ENCODE data around the gene THUMPD2. TPM values are rescaled to one million over a fixed set of nuclear protein-coding genes. Genes with fewer than 3 reads are reported as not detected.

The THUMPD2 gene
- total RNA-seq, 3 donors from 2014 or later (not counting 1 experiment from before 2014, with no cell fraction given) = 12.7 to 17.8 (median 13.4) TPM

DNA sequence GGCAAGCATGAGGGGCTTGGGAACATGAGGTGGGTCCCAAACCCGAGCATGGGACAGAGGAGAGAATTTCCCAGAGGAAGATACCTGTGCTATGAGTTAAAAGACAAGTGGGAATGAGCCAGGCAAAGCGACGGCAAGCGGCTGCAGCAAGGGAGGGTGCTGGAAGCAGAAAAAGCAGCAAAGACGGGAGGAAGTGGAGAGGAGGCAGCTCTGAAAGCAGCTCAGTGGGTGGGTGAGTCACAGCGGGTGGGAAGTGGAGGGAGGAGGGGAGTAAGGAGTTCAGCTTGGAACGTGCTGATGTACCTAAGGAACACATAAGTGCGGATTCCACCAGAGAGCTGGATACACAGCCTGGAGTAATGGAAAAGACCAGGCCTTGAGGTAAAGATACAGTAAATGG lies 41.4 kb downstream of the THUMPD2 start:
- Histone ChIP-seq H3K27me3 (ENCODE audit: control insufficient read depth, insufficient read depth, low read length) (no peaks in the 10 kb centered on the region), H3K27ac (ENCODE audit: low read length) (no peak overlapping the region), H3K4me1 (ENCODE audit: control insufficient read depth, insufficient read depth, low read length) (no peaks in the 10 kb centered on the region), H3K4me3 (ENCODE audit: low read length) (no peak overlapping the region), H3K36me3 (ENCODE audit: control insufficient read depth, insufficient read depth, low read length) (peaks cover 37% of the 10 kb centered on the region), H3K9me3 (ENCODE audit: control insufficient read depth, insufficient read depth, low read length) (no peaks in the 10 kb centered on the region)
- peaks cover 7% of the 10 kb centered on the region for H3K36me3 Mint-ChIP-seq
- peaks cover 0 to 17% of the 10 kb centered on the region in 2 donors for H3K4me1 Mint-ChIP-seq
- intact Hi-C loops (cut with micrococcal nuclease) = no loop called here
- no peaks in the 10 kb centered on the region for H3K27me3 Mint-ChIP-seq (ENCODE audit: low read depth in 2 of 2)
- H3K4me3 Mint-ChIP-seq = no peak overlapping the region
- H3K9me3 Mint-ChIP-seq = no peaks in the 10 kb centered on the region
- WGBS (ENCODE audit: insufficient coverage) = 97% methylated on average over 8 of the region's 8 CpGs
- peak overlapping the region in 1 of 2 donors; percentile 23 for H3K27ac Mint-ChIP-seq
- ATAC-seq (no peak), DNase-seq (no peak)
- TF ChIP-seq, protein P1, sequence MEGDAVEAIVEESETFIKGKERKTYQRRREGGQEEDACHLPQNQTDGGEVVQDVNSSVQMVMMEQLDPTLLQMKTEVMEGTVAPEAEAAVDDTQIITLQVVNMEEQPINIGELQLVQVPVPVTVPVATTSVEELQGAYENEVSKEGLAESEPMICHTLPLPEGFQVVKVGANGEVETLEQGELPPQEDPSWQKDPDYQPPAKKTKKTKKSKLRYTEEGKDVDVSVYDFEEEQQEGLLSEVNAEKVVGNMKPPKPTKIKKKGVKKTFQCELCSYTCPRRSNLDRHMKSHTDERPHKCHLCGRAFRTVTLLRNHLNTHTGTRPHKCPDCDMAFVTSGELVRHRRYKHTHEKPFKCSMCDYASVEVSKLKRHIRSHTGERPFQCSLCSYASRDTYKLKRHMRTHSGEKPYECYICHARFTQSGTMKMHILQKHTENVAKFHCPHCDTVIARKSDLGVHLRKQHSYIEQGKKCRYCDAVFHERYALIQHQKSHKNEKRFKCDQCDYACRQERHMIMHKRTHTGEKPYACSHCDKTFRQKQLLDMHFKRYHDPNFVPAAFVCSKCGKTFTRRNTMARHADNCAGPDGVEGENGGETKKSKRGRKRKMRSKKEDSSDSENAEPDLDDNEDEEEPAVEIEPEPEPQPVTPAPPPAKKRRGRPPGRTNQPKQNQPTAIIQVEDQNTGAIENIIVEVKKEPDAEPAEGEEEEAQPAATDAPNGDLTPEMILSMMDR (IDR thresholded peaks at IDR 0.05) = no peak

- intact Hi-C loops (cut with micrococcal nuclease) = no loop called here
- ATAC-seq (no peak), DNase-seq (no peak)
- Histone ChIP-seq H3K27ac (ENCODE audit: low read length) (no peak overlapping the region), H3K27me3 (ENCODE audit: control insufficient read depth, insufficient read depth, low read length) (no peaks in the 10 kb centered on the region), H3K4me1 (ENCODE audit: control insufficient read depth, insufficient read depth, low read length) (no peaks in the 10 kb centered on the region), H3K36me3 (ENCODE audit: control insufficient read depth, insufficient read depth, low read length) (peaks cover 32% of the 10 kb centered on the region), H3K9me3 (ENCODE audit: control insufficient read depth, insufficient read depth, low read length) (no peaks in the 10 kb centered on the region), H3K4me3 (ENCODE audit: low read length) (no peak overlapping the region)
- Mint-ChIP-seq H3K9me3 (no peaks in the 10 kb centered on the region), H3K27ac (no peak overlapping the region), H3K36me3 (peaks cover 7% of the 10 kb centered on the region), H3K4me1 (peaks cover 0 to 17% of the 10 kb centered on the region in 2 donors), H3K4me3 (no peak overlapping the region), H3K27me3 (ENCODE audit: low read depth in 2 of 2) (no peaks in the 10 kb centered on the region)
- WGBS (ENCODE audit: insufficient coverage) = 98% methylated on average over 6 of the region's 6 CpGs
- TF ChIP-seq, protein P1 (IDR thresholded peaks at IDR 0.05) = no peak
Observed at GRCh38 chr2:39736640-39737039, 42.4 kb downstream of the THUMPD2 start.

DNA sequence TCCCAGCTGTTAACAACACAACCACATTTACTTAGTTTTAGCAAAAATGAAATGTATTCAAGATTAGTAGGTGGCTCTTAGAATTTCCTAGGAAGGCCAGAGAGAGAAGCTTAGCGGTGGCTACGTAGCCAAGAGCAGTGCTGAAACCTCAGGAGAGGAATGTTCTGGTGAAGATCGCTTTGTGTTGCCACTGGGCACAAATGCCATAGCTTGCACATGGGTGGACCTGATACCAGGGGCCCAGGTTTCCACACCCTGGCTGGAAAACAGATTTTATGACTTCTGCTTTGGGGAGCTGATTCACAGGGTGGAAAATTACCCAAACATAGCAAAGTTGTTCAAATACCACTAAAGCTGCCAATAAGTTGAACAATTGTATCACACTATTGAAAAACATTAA lies 43.4 kb downstream of the THUMPD2 start:
- Mint-ChIP-seq H3K4me3 (no peak overlapping the region), H3K36me3 (peaks cover 7% of the 10 kb centered on the region), H3K27me3 (ENCODE audit: low read depth in 2 of 2) (no peaks in the 10 kb centered on the region), H3K27ac (no peak overlapping the region), H3K4me1 (peaks cover 0 to 17% of the 10 kb centered on the region in 2 donors), H3K9me3 (no peaks in the 10 kb centered on the region)
- TF ChIP-seq, protein P1 (IDR thresholded peaks at IDR 0.05) = no peak
- ATAC-seq (no peak), DNase-seq (no peak)
- WGBS (ENCODE audit: insufficient coverage) = 99% methylated on average over 3 of the region's 3 CpGs
- Histone ChIP-seq H3K9me3 (ENCODE audit: control insufficient read depth, insufficient read depth, low read length) (no peaks in the 10 kb centered on the region), H3K27ac (ENCODE audit: low read length) (no peak overlapping the region), H3K4me1 (ENCODE audit: control insufficient read depth, insufficient read depth, low read length) (no peaks in the 10 kb centered on the region), H3K4me3 (ENCODE audit: low read length) (no peak overlapping the region), H3K27me3 (ENCODE audit: control insufficient read depth, insufficient read depth, low read length) (no peaks in the 10 kb centered on the region), H3K36me3 (ENCODE audit: control insufficient read depth, insufficient read depth, low read length) (peaks cover 28% of the 10 kb centered on the region)
- intact Hi-C loops (cut with micrococcal nuclease) = no loop called here

- H3K4me3 ChIP-seq (ENCODE audit: low read length) = no peak overlapping the region
- H3K27me3 ChIP-seq (ENCODE audit: control insufficient read depth, insufficient read depth, low read length) = no peaks in the 10 kb centered on the region
- Mint-ChIP-seq H3K36me3 (peaks cover 7% of the 10 kb centered on the region), H3K27me3 (ENCODE audit: low read depth in 2 of 2) (no peaks in the 10 kb centered on the region), H3K4me1 (peaks cover 0 to 17% of the 10 kb centered on the region in 2 donors), H3K9me3 (no peaks in the 10 kb centered on the region), H3K4me3 (no peak overlapping the region), H3K27ac (no peak overlapping the region)
- no peak overlapping the region for H3K27ac ChIP-seq (ENCODE audit: low read length)
- H3K4me1 ChIP-seq (ENCODE audit: control insufficient read depth, insufficient read depth, low read length) = no peaks in the 10 kb centered on the region
- H3K9me3 ChIP-seq (ENCODE audit: control insufficient read depth, insufficient read depth, low read length) = no peaks in the 10 kb centered on the region
- ATAC-seq (no peak), DNase-seq (no peak)
- peaks cover 21% of the 10 kb centered on the region for H3K36me3 ChIP-seq (ENCODE audit: control insufficient read depth, insufficient read depth, low read length)
- intact Hi-C loops (cut with micrococcal nuclease) = no loop called here
- TF ChIP-seq, protein P1 (IDR thresholded peaks at IDR 0.05) = no peak
Observed at GRCh38 chr2:39734445-39734844, 44.6 kb downstream of the THUMPD2 start.

Measured in natural killer cell (primary cell).